WTC11 (cell line): Measurements from ENCODE around the gene MNX1. TPM values are rescaled to one million over a fixed set of nuclear protein-coding genes. Genes with fewer than 3 reads are reported as not detected.

Experiments used
- ATAC-seq: fragments of 200-7000 bp; cut with Tn5 transposase; 2 replicates; pipeline ENCODE4 v1.10.0; 2021; ENCODE audit warnings: mild to moderate bottlenecking, moderate library complexity
- CTCF ChIA-PET: fragments of 300-600 bp; sonication (Branson Sonifier 250); formaldehyde crosslinking; loops from one replicate; lab custom pipeline; 2021; ENCODE audit warnings: antibody characterized with exemption; lab: Charles Lee
- POLR2A ChIA-PET: fragments of 350-600 bp; sonication (Branson Sonifier 250); formaldehyde crosslinking; loops from one replicate; lab custom pipeline; 2021; ENCODE audit warnings: antibody characterized with exemption; lab: Charles Lee
- DNase-seq: peaks from one replicate; pipeline ENCODE4 v3.0.0; 2021; ENCODE audit warnings: low spot score
- H3K27ac Mint-ChIP-seq: 2 replicates; pipeline ENCODE4 v1.8.0; 2021; ENCODE audit warnings: mixed read lengths
- H3K27me3 Mint-ChIP-seq: 2 replicates; pipeline ENCODE4 v1.8.0; 2021; ENCODE audit warnings: low read depth, mild to moderate bottlenecking, moderate library complexity, mixed read lengths
- H3K36me3 Mint-ChIP-seq: 2 replicates; pipeline ENCODE4 v1.8.0; 2021; ENCODE audit warnings: mixed read lengths
- H3K4me1 Mint-ChIP-seq: 2 replicates; pipeline ENCODE4 v1.8.0; 2022; ENCODE audit warnings: mixed read lengths
- H3K4me3 Mint-ChIP-seq: 2 replicates; pipeline ENCODE4 v1.8.0; 2021; ENCODE audit warnings: mild to moderate bottlenecking, moderate library complexity, mixed read lengths
- H3K9me3 Mint-ChIP-seq: 2 replicates; pipeline ENCODE4 v1.8.0; 2021; ENCODE audit warnings: mixed read lengths
- ELF4 ChIP-seq: sonication (generic); formaldehyde crosslinking; IDR thresholded peaks from 2 replicates; pipeline ENCODE4 v1.8.1; 2022; ENCODE audit warnings: low read depth, mild to moderate bottlenecking, moderate library complexity, missing genetic modification reagents
- FOXP1 ChIP-seq: sonication (generic); formaldehyde crosslinking; IDR thresholded peaks from 2 replicates; pipeline ENCODE4 v1.8.0; 2022; ENCODE audit warnings: missing genetic modification reagents, mild to moderate bottlenecking, moderate library complexity, borderline replicate concordance
- GABPB1 ChIP-seq: sonication (generic); formaldehyde crosslinking; IDR thresholded peaks from 2 replicates; pipeline ENCODE4 v1.8.1; 2023; ENCODE audit warnings: mild to moderate bottlenecking, missing genetic modification reagents
- GRHL2 ChIP-seq: fragments of 250-450 bp; sonication (Bioruptor Pico); IDR thresholded peaks from 2 replicates; pipeline ENCODE4 v1.8.0; 2022; ENCODE audit warnings: mild to moderate bottlenecking, moderate library complexity; ENCODE audit not compliant: insufficient replicate concordance, severe bottlenecking
- SOX15 ChIP-seq: fragments of 250-450 bp; sonication (Bioruptor Pico); IDR thresholded peaks from 2 replicates; pipeline ENCODE4 v1.9.0; 2021; ENCODE audit warnings: mild to moderate bottlenecking
- ZNF138 ChIP-seq: sonication (generic); formaldehyde crosslinking; conservative IDR thresholded peaks from 2 replicates; pipeline ENCODE4 v1.8.1; 2022; ENCODE audit warnings: mild to moderate bottlenecking, moderate library complexity, missing genetic modification reagents
- ZNF317 ChIP-seq: sonication (generic); formaldehyde crosslinking; IDR thresholded peaks from 2 replicates; pipeline ENCODE4 v1.8.1; 2023; ENCODE audit warnings: low read depth, mild to moderate bottlenecking, moderate library complexity, missing genetic modification reagents, borderline replicate concordance
- ZNF396 ChIP-seq: fragments of 250-450 bp; sonication (Bioruptor Pico); IDR thresholded peaks from 2 replicates; pipeline ENCODE4 v1.8.0; 2021; ENCODE audit warnings: mild to moderate bottlenecking, moderate library complexity, borderline replicate concordance
- total RNA-seq: library from RNA; stranded (reverse); gene quantifications from 3 replicates; pipeline ENCODE4 v1.2.3, GENCODE V29; 2021
- TF ChIP-seq, protein P1 (sequence below): sonication (generic); formaldehyde crosslinking; IDR thresholded peaks from 2 replicates; pipeline ENCODE4 v1.8.1; 2023; ENCODE audit warnings: mild to moderate bottlenecking, missing genetic modification reagents
- TF ChIP-seq, protein P2 (sequence below): fragments of 250-450 bp; sonication (Bioruptor Pico); IDR thresholded peaks from 2 replicates; pipeline ENCODE4 v1.9.0; 2021; ENCODE audit warnings: mild to moderate bottlenecking, borderline replicate concordance
- TF ChIP-seq, protein P3 (sequence below): sonication (generic); formaldehyde crosslinking; IDR thresholded peaks from 2 replicates; pipeline ENCODE4 v1.8.1; 2022; ENCODE audit warnings: mild to moderate bottlenecking, missing genetic modification reagents, moderate library complexity, borderline replicate concordance
- TF ChIP-seq, protein P4 (sequence below): sonication (generic); formaldehyde crosslinking; IDR thresholded peaks from 2 replicates; pipeline ENCODE4 v1.8.0; 2023; ENCODE audit warnings: missing genetic modification reagents
- TF ChIP-seq, protein P5 (sequence below): sonication (generic); formaldehyde crosslinking; IDR thresholded peaks from 2 replicates; pipeline ENCODE4 v1.8.0; 2022; ENCODE audit warnings: missing genetic modification reagents

Gene MNX1
- total RNA-seq, 1 experiment from 2014 or later = 0.46 TPM

DNA sequence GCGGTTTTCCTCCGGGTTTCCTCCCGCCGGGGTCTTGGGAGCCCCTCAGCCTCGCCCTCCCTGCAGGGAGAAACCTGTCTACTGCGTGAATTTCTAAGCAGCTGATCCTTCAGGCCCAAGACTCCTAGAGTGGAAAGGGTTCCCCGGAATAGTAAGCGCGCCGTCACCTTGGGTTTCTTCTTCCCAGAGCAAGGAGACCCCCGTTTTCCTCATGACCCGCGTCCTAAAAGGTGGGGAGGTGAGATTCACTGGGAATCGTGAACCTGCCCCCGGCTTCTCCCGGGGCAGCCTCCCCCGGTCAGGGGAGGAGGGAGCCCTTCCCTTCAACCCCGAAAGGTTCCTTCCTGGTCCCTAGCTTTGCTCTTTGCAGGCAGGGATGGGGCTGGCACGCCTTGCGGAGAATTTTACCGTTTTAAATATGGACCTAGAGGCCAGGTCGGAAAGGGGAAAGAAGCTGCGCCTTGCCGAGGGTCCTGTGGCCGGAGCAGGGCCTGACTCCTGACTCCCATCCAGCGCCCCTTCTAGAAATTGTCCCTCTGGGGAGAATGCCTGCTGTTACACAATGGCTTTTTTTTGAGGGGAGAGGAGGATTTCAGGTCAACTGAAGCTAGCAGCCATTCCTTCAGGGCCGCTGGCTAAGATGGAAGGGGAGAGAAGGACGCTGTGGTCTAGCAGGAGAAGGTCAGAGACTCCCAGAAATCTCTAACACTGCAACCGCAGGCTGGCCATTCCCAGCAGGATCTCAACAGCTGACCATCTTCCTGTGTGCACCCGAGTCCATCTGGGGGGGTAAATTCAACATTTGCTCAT, 11.6 kb upstream of the MNX1 start (continued):
- TF ChIP-seq, protein P1, sequence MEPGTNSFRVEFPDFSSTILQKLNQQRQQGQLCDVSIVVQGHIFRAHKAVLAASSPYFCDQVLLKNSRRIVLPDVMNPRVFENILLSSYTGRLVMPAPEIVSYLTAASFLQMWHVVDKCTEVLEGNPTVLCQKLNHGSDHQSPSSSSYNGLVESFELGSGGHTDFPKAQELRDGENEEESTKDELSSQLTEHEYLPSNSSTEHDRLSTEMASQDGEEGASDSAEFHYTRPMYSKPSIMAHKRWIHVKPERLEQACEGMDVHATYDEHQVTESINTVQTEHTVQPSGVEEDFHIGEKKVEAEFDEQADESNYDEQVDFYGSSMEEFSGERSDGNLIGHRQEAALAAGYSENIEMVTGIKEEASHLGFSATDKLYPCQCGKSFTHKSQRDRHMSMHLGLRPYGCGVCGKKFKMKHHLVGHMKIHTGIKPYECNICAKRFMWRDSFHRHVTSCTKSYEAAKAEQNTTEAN (CRISPR knock-in tag) = no peak
- TF ChIP-seq GABPB1 (CRISPR knock-in tag) (no peak), ZNF138 (CRISPR knock-in tag) (no peak), ZNF396 (CRISPR knock-in tag) (no peak), ZNF317 (CRISPR knock-in tag) (no peak)
- TF ChIP-seq, protein P2, sequence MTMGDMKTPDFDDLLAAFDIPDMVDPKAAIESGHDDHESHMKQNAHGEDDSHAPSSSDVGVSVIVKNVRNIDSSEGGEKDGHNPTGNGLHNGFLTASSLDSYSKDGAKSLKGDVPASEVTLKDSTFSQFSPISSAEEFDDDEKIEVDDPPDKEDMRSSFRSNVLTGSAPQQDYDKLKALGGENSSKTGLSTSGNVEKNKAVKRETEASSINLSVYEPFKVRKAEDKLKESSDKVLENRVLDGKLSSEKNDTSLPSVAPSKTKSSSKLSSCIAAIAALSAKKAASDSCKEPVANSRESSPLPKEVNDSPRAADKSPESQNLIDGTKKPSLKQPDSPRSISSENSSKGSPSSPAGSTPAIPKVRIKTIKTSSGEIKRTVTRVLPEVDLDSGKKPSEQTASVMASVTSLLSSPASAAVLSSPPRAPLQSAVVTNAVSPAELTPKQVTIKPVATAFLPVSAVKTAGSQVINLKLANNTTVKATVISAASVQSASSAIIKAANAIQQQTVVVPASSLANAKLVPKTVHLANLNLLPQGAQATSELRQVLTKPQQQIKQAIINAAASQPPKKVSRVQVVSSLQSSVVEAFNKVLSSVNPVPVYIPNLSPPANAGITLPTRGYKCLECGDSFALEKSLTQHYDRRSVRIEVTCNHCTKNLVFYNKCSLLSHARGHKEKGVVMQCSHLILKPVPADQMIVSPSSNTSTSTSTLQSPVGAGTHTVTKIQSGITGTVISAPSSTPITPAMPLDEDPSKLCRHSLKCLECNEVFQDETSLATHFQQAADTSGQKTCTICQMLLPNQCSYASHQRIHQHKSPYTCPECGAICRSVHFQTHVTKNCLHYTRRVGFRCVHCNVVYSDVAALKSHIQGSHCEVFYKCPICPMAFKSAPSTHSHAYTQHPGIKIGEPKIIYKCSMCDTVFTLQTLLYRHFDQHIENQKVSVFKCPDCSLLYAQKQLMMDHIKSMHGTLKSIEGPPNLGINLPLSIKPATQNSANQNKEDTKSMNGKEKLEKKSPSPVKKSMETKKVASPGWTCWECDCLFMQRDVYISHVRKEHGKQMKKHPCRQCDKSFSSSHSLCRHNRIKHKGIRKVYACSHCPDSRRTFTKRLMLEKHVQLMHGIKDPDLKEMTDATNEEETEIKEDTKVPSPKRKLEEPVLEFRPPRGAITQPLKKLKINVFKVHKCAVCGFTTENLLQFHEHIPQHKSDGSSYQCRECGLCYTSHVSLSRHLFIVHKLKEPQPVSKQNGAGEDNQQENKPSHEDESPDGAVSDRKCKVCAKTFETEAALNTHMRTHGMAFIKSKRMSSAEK = no peak
- TF ChIP-seq, protein P3, sequence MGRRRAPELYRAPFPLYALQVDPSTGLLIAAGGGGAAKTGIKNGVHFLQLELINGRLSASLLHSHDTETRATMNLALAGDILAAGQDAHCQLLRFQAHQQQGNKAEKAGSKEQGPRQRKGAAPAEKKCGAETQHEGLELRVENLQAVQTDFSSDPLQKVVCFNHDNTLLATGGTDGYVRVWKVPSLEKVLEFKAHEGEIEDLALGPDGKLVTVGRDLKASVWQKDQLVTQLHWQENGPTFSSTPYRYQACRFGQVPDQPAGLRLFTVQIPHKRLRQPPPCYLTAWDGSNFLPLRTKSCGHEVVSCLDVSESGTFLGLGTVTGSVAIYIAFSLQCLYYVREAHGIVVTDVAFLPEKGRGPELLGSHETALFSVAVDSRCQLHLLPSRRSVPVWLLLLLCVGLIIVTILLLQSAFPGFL = no peak
- TF ChIP-seq, protein P4, sequence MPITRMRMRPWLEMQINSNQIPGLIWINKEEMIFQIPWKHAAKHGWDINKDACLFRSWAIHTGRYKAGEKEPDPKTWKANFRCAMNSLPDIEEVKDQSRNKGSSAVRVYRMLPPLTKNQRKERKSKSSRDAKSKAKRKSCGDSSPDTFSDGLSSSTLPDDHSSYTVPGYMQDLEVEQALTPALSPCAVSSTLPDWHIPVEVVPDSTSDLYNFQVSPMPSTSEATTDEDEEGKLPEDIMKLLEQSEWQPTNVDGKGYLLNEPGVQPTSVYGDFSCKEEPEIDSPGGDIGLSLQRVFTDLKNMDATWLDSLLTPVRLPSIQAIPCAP (CRISPR knock-in tag) = no peak
- TF ChIP-seq, protein P5, sequence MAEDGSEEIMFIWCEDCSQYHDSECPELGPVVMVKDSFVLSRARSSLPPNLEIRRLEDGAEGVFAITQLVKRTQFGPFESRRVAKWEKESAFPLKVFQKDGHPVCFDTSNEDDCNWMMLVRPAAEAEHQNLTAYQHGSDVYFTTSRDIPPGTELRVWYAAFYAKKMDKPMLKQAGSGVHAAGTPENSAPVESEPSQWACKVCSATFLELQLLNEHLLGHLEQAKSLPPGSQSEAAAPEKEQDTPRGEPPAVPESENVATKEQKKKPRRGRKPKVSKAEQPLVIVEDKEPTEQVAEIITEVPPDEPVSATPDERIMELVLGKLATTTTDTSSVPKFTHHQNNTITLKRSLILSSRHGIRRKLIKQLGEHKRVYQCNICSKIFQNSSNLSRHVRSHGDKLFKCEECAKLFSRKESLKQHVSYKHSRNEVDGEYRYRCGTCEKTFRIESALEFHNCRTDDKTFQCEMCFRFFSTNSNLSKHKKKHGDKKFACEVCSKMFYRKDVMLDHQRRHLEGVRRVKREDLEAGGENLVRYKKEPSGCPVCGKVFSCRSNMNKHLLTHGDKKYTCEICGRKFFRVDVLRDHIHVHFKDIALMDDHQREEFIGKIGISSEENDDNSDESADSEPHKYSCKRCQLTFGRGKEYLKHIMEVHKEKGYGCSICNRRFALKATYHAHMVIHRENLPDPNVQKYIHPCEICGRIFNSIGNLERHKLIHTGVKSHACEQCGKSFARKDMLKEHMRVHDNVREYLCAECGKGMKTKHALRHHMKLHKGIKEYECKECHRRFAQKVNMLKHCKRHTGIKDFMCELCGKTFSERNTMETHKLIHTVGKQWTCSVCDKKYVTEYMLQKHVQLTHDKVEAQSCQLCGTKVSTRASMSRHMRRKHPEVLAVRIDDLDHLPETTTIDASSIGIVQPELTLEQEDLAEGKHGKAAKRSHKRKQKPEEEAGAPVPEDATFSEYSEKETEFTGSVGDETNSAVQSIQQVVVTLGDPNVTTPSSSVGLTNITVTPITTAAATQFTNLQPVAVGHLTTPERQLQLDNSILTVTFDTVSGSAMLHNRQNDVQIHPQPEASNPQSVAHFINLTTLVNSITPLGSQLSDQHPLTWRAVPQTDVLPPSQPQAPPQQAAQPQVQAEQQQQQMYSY = no peak

DNA sequence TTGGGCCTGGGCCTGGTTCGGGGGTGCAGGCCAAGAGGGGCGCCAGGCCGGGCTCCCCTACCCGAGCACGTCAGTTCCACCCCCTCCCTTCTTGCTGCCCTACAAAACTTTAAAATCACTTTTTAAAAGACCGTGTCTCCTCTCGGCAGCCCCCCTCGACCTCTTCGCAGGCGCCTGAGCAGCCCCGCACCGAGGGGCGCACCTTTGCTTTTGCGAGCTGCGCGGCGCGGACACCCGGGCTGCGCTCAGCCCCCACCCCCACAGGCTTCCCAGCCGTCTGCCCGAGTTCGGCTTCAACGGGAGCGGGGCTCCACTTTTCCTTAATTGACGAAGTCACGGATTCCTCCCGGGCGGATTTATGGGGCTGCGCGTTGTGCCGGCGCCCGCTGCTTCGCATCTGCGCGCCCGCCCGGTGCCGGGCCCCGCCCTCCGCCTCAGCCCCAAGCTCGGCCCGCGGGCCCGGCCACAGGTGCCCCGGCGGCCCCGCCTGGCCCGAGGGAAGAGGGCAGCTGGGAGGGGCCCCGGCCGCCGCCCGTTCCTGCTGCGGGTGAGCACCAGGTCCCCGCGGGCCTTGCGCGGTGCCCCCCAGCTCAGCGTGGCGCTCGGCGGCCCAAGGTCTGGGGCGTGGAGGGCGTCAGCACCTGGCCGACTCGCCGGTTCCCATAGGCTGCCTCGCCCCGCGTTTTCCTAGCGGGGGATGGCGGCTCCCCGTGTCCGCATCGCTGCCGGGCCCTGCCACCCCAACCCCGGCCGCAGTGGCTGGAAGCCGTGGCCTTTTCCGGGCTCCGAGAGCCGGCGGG, 10.8 kb upstream of the MNX1 start:
- POLR2A ChIA-PET = interaction anchor here (1.1 kb wide), 1 partner anchor 14 kb away, joined by 3 read pairs; no protein-coding TSS in a partner anchor

More for the DNA sequence above, 10.8 kb upstream of the MNX1 start:
- no peaks in the 10 kb centered on the region for H3K36me3 Mint-ChIP-seq
- DNase-seq (no peak), ATAC-seq (peak; percentile 11)
- CTCF ChIA-PET = interaction anchor here (1.0 to 1.7 kb wide), 5 partner anchors 12 to 252 kb away, joined by 3 to 4 read pairs (median 4); partner anchors contain the start of gene NOM1
- H3K4me1 Mint-ChIP-seq = peaks cover 34% of the 10 kb centered on the region
- H3K4me3 Mint-ChIP-seq = no peak overlapping the region
- no peak overlapping the region for H3K27ac Mint-ChIP-seq
- peaks cover 100% of the 10 kb centered on the region for H3K27me3 Mint-ChIP-seq
- TF ChIP-seq ELF4 (no peak), SOX15 (no peak), FOXP1 (CRISPR knock-in tag) (0 out of 2 replicates have a peak, but pooled peaks have one; percentile 29), GRHL2 (no peak)
- no peaks in the 10 kb centered on the region for H3K9me3 Mint-ChIP-seq
